SU-DHL-6 (cell line): ENCODE results near the gene NFATC3.

Source experiments
- H2AFZ ChIP-seq: fragments of 200-600 bp; sonication (generic); 2 replicates; pipeline ENCODE4 v1.6.1; 2014; ENCODE audit warnings: low read depth, mild to moderate bottlenecking, moderate library complexity, mixed read lengths, antibody characterized with exemption, low read length; ENCODE audit not compliant: severe bottlenecking
- H3F3A ChIP-seq: fragments of 200-600 bp; shearing (Covaris generic); 2 replicates; pipeline ENCODE4 v1.6.0; 2016; ENCODE audit warnings: antibody characterized with exemption, mild to moderate bottlenecking; ENCODE audit not compliant: insufficient read depth
- H3K27ac ChIP-seq: fragments of 200-600 bp; sonication (generic); 2 replicates; pipeline ENCODE4 v1.5.1; 2016; ENCODE audit warnings: low read depth, mild to moderate bottlenecking, low read length, moderate library complexity, mixed read lengths
- H3K27me3 ChIP-seq: fragments of 200-600 bp; sonication (generic), shearing (Covaris generic); 2 replicates; pipeline ENCODE4 v1.6.0; 2014; ENCODE audit warnings: mild to moderate bottlenecking, low read length
- H3K36me3 ChIP-seq: fragments of 200-600 bp; sonication (generic); 2 replicates; pipeline ENCODE4 v1.6.1; 2014; ENCODE audit warnings: mild to moderate bottlenecking, low read length, mixed read lengths
- H3K4me2 ChIP-seq: fragments of 300-600, 200-600 bp; shearing (Covaris generic), sonication (generic); 2 replicates; pipeline ENCODE4 v1.6.0; 2014; ENCODE audit warnings: low read length, low read depth, mild to moderate bottlenecking; ENCODE audit not compliant: poor library complexity, severe bottlenecking
- H3K4me3 ChIP-seq: fragments of 200-600 bp; sonication (generic); 2 replicates; pipeline ENCODE4 v1.5.1; 2014; ENCODE audit warnings: antibody characterized with exemption, low read length, mild to moderate bottlenecking, mixed read lengths; ENCODE audit not compliant: insufficient read depth, poor library complexity, severe bottlenecking
- H3K79me2 ChIP-seq: fragments of 200-600 bp; sonication (generic); 2 replicates; pipeline ENCODE4 v1.6.1; 2014; ENCODE audit warnings: mild to moderate bottlenecking, low read length, moderate library complexity; ENCODE audit not compliant: insufficient read depth
- H3K9ac ChIP-seq: fragments of 200-600 bp; sonication (generic); 2 replicates; pipeline ENCODE4 v1.7.0; 2014; ENCODE audit warnings: mild to moderate bottlenecking, low read length
- H3K9me2 ChIP-seq: fragments of 200-600 bp; sonication (generic); replicated peaks from 2 replicates; pipeline ENCODE4 v1.6.1; 2014; ENCODE audit warnings: low read length; ENCODE audit not compliant: insufficient read depth
- H3K9me3 ChIP-seq: fragments of 200-600 bp; sonication (generic); 2 replicates; pipeline ENCODE4 v1.6.1; 2014; ENCODE audit warnings: low read length, mixed read lengths; ENCODE audit not compliant: insufficient read depth
- H4K20me1 ChIP-seq: fragments of 200-600 bp; sonication (generic); 2 replicates; pipeline ENCODE4 v1.6.1; 2014; ENCODE audit warnings: low read depth, mild to moderate bottlenecking, antibody characterized with exemption, low read length, moderate library complexity, mixed read lengths
- CTCF ChIP-seq: fragments of 200-600 bp; sonication (generic); IDR thresholded peaks from one replicate; pipeline ENCODE4 v1.5.1; 2017; ENCODE audit warnings: antibody characterized with exemption, mild to moderate bottlenecking, low read length, moderate library complexity; ENCODE audit not compliant: insufficient read depth, poor library complexity, severe bottlenecking
- EZH2phosphoT487 ChIP-seq: fragments of 200-600 bp; sonication (generic), shearing (Covaris generic); conservative IDR thresholded peaks from 2 replicates; pipeline ENCODE4 v1.6.1; 2018; ENCODE audit warnings: mild to moderate bottlenecking, antibody characterized with exemption, low read length, moderate library complexity, mixed read lengths

Gene NFATC3

GRCh38 chr16:68267612-68268405 lies 182.6 kb downstream of the NFATC3 start:
- Histone ChIP-seq H3F3A (peaks cover 4% of the 10 kb centered on the region; the same call in 1 of the 2 replicates), H4K20me1 (no peaks in the 10 kb centered on the region), H3K36me3 (no peaks in the 10 kb centered on the region), H3K4me2 (peak overlapping the region; percentile 24), H3K9me2 (no peaks in the 10 kb centered on the region), H2AFZ (no peak overlapping the region), H3K79me2 (peaks cover 84% of the 10 kb centered on the region), H3K9me3 (no peaks in the 10 kb centered on the region), H3K27ac (peak overlapping the region; percentile 7; the same call in 1 of the 2 replicates), H3K9ac (0 out of 2 replicates have a peak overlapping the region, but pooled peaks have one; percentile 0), H3K4me3 (no peak overlapping the region), H3K27me3 (no peaks in the 10 kb centered on the region)
- TF ChIP-seq EZH2phosphoT487 (no peak), CTCF (no peak)

- Histone ChIP-seq H3K4me2 (no peak overlapping the region), H3K9ac (no peak overlapping the region), H3K4me3 (no peak overlapping the region), H3K36me3 (0 out of 2 replicates have a peak, but pooled peaks cover 4% of the 10 kb centered on the region), H3F3A (peaks cover 4% of the 10 kb centered on the region; the same call in 1 of the 2 replicates), H3K79me2 (peaks cover 100% of the 10 kb centered on the region), H3K27me3 (no peaks in the 10 kb centered on the region), H4K20me1 (no peaks in the 10 kb centered on the region), H3K9me2 (no peaks in the 10 kb centered on the region), H3K27ac (peak overlapping the region; percentile 13; the same call in 1 of the 2 replicates), H3K9me3 (no peaks in the 10 kb centered on the region), H2AFZ (no peak overlapping the region)
- TF ChIP-seq EZH2phosphoT487 (no peak), CTCF (no peak)
Measured at GRCh38 chr16:68269793-68270192, 184.6 kb downstream of the NFATC3 start.

- H2AFZ ChIP-seq = no peak overlapping the region
- H3K4me3 ChIP-seq = no peak overlapping the region
- TF ChIP-seq EZH2phosphoT487 (no peak), CTCF (no peak)
- H3K9me2 ChIP-seq = no peaks in the 10 kb centered on the region
- H3K79me2 ChIP-seq = peaks cover 97% of the 10 kb centered on the region
- H3K36me3 ChIP-seq = 0 out of 2 replicates have a peak, but pooled peaks cover 6% of the 10 kb centered on the region
- no peaks in the 10 kb centered on the region for H3K27me3 ChIP-seq
- H3F3A ChIP-seq = peaks cover 4% of the 10 kb centered on the region; the same call in 1 of the 2 replicates
- H3K4me2 ChIP-seq = no peak overlapping the region
- H3K27ac ChIP-seq = 0 out of 2 replicates have a peak overlapping the region, but pooled peaks have one; percentile 13
- no peak overlapping the region for H3K9ac ChIP-seq
- no peaks in the 10 kb centered on the region for H4K20me1 ChIP-seq
- H3K9me3 ChIP-seq = no peaks in the 10 kb centered on the region
Measured at GRCh38 chr16:68270353-68270752, 185.2 kb downstream of the NFATC3 start.
